ENCODE results near the gene KIAA0586. TPM values are rescaled to one million over a fixed set of nuclear protein-coding genes. Genes with fewer than 3 reads are reported as not detected.

KIAA0586 gene
- total RNA-seq, 1 experiment from 2014 or later: 23.5 TPM

DNA sequence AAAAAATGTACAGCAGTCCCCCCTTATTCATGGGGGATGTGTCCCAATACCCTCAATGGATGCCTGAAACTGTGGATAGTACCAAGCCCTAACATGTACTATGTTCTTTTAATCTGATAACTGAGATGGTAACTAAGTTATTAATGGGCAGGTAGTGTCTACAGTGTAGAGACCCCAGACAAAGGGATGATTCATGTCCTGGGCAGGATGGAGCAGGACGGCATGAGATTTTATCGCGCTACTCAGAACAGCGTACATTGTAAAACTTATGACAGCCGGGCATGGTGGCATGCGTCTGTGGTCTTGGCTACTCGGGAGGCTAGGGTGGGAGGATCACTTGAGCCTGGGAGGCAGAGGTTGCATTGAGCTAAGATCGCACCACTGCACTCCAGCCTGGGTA is 37.1 kb downstream of the KIAA0586 start (continued):
- TF ChIP-seq, protein P1, sequence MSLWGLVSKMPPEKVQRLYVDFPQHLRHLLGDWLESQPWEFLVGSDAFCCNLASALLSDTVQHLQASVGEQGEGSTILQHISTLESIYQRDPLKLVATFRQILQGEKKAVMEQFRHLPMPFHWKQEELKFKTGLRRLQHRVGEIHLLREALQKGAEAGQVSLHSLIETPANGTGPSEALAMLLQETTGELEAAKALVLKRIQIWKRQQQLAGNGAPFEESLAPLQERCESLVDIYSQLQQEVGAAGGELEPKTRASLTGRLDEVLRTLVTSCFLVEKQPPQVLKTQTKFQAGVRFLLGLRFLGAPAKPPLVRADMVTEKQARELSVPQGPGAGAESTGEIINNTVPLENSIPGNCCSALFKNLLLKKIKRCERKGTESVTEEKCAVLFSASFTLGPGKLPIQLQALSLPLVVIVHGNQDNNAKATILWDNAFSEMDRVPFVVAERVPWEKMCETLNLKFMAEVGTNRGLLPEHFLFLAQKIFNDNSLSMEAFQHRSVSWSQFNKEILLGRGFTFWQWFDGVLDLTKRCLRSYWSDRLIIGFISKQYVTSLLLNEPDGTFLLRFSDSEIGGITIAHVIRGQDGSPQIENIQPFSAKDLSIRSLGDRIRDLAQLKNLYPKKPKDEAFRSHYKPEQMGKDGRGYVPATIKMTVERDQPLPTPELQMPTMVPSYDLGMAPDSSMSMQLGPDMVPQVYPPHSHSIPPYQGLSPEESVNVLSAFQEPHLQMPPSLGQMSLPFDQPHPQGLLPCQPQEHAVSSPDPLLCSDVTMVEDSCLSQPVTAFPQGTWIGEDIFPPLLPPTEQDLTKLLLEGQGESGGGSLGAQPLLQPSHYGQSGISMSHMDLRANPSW (CRISPR knock-in tag; conservative IDR thresholded peaks at IDR 0.05; ENCODE audit: low read depth): no peak
- TF ChIP-seq, protein P2, sequence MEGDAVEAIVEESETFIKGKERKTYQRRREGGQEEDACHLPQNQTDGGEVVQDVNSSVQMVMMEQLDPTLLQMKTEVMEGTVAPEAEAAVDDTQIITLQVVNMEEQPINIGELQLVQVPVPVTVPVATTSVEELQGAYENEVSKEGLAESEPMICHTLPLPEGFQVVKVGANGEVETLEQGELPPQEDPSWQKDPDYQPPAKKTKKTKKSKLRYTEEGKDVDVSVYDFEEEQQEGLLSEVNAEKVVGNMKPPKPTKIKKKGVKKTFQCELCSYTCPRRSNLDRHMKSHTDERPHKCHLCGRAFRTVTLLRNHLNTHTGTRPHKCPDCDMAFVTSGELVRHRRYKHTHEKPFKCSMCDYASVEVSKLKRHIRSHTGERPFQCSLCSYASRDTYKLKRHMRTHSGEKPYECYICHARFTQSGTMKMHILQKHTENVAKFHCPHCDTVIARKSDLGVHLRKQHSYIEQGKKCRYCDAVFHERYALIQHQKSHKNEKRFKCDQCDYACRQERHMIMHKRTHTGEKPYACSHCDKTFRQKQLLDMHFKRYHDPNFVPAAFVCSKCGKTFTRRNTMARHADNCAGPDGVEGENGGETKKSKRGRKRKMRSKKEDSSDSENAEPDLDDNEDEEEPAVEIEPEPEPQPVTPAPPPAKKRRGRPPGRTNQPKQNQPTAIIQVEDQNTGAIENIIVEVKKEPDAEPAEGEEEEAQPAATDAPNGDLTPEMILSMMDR (IDR thresholded peaks at IDR 0.05): no peak
- no peak for TF ChIP-seq HMGA2 (CRISPR knock-in tag; IDR thresholded peaks at IDR 0.05)

DNA sequence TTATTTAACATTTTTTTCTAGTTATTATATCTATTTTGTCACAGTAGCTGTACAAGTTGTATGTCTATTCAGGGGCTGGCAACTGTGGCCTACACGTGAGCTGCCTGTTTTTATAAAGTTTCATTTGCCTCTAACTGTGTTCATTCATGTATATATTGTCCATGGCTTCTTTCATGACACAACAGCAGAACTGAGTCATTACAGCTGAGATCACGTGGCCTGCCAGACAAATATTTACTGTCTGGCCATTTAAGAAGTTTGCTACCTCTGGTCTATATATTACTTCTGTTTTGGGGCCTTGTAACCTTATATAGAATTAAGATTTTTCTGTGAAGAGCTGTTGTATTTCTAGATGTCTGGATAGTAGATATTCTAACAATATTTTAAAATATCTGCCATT is 37.9 kb downstream of the KIAA0586 start:
- DNase-seq (ENCODE audit: low spot score) (no peak), ATAC-seq (no peak)
- no peaks in the 10 kb centered on the region for H3K4me1 Mint-ChIP-seq
- no peaks in the 10 kb centered on the region for H3K9me3 Mint-ChIP-seq
- H3K4me3 Mint-ChIP-seq: no peak overlapping the region
- CTCF ChIA-PET: no interaction called here
- H3K27me3 Mint-ChIP-seq (ENCODE audit: low read depth): no peaks in the 10 kb centered on the region
- TF ChIP-seq, protein P3, sequence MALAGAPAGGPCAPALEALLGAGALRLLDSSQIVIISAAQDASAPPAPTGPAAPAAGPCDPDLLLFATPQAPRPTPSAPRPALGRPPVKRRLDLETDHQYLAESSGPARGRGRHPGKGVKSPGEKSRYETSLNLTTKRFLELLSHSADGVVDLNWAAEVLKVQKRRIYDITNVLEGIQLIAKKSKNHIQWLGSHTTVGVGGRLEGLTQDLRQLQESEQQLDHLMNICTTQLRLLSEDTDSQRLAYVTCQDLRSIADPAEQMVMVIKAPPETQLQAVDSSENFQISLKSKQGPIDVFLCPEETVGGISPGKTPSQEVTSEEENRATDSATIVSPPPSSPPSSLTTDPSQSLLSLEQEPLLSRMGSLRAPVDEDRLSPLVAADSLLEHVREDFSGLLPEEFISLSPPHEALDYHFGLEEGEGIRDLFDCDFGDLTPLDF (CRISPR knock-in tag; IDR thresholded peaks at IDR 0.05): no peak
- TF ChIP-seq ZBTB21 (CRISPR knock-in tag; IDR thresholded peaks at IDR 0.05; ENCODE audit: borderline replicate concordance): no peak
- no peak for TF ChIP-seq ATF1 (CRISPR knock-in tag; IDR thresholded peaks at IDR 0.05)
- TF ChIP-seq, protein P1 (CRISPR knock-in tag; conservative IDR thresholded peaks at IDR 0.05; ENCODE audit: low read depth): no peak
- TF ChIP-seq MYBL2 (CRISPR knock-in tag; IDR thresholded peaks at IDR 0.05): no peak
- TF ChIP-seq ESRRA (CRISPR knock-in tag; IDR thresholded peaks at IDR 0.05; ENCODE audit: borderline replicate concordance): no peak
- no peak for TF ChIP-seq ZNF121 (CRISPR knock-in tag; IDR thresholded peaks at IDR 0.05)
- no peak for TF ChIP-seq SP1 (CRISPR knock-in tag; conservative IDR thresholded peaks at IDR 0.05)
- TF ChIP-seq CREB1 (CRISPR knock-in tag; IDR thresholded peaks at IDR 0.05): no peak
- TF ChIP-seq OVOL2 (CRISPR knock-in tag; IDR thresholded peaks at IDR 0.05; ENCODE audit: borderline replicate concordance): no peak
- no peak for TF ChIP-seq ETV6 (CRISPR knock-in tag; IDR thresholded peaks at IDR 0.05)
- TF ChIP-seq HMGA2 (CRISPR knock-in tag; IDR thresholded peaks at IDR 0.05): no peak
- no peak for TF ChIP-seq FOXK1 (CRISPR knock-in tag; IDR thresholded peaks at IDR 0.05)
- TF ChIP-seq, protein P4, sequence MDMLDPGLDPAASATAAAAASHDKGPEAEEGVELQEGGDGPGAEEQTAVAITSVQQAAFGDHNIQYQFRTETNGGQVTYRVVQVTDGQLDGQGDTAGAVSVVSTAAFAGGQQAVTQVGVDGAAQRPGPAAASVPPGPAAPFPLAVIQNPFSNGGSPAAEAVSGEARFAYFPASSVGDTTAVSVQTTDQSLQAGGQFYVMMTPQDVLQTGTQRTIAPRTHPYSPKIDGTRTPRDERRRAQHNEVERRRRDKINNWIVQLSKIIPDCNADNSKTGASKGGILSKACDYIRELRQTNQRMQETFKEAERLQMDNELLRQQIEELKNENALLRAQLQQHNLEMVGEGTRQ (CRISPR knock-in tag; IDR thresholded peaks at IDR 0.05): no peak
- no peak for TF ChIP-seq TEAD1 (CRISPR knock-in tag; IDR thresholded peaks at IDR 0.05)
- no peak for TF ChIP-seq ZNF317 (CRISPR knock-in tag; IDR thresholded peaks at IDR 0.05; ENCODE audit: borderline replicate concordance, low read depth)
- TF ChIP-seq, protein P5, sequence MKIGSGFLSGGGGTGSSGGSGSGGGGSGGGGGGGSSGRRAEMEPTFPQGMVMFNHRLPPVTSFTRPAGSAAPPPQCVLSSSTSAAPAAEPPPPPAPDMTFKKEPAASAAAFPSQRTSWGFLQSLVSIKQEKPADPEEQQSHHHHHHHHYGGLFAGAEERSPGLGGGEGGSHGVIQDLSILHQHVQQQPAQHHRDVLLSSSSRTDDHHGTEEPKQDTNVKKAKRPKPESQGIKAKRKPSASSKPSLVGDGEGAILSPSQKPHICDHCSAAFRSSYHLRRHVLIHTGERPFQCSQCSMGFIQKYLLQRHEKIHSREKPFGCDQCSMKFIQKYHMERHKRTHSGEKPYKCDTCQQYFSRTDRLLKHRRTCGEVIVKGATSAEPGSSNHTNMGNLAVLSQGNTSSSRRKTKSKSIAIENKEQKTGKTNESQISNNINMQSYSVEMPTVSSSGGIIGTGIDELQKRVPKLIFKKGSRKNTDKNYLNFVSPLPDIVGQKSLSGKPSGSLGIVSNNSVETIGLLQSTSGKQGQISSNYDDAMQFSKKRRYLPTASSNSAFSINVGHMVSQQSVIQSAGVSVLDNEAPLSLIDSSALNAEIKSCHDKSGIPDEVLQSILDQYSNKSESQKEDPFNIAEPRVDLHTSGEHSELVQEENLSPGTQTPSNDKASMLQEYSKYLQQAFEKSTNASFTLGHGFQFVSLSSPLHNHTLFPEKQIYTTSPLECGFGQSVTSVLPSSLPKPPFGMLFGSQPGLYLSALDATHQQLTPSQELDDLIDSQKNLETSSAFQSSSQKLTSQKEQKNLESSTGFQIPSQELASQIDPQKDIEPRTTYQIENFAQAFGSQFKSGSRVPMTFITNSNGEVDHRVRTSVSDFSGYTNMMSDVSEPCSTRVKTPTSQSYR (CRISPR knock-in tag; IDR thresholded peaks at IDR 0.05): no peak
- TF ChIP-seq, protein P6, sequence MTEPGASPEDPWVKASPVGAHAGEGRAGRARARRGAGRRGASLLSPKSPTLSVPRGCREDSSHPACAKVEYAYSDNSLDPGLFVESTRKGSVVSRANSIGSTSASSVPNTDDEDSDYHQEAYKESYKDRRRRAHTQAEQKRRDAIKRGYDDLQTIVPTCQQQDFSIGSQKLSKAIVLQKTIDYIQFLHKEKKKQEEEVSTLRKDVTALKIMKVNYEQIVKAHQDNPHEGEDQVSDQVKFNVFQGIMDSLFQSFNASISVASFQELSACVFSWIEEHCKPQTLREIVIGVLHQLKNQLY (CRISPR knock-in tag; IDR thresholded peaks at IDR 0.05): no peak
- TF ChIP-seq GRHL2 (CRISPR knock-in tag; IDR thresholded peaks at IDR 0.05; ENCODE audit: insufficient replicate concordance, severe bottlenecking): no peak
- no peak overlapping the region for H3K27ac Mint-ChIP-seq
- POLR2A ChIA-PET: no interaction called here
- H3K36me3 Mint-ChIP-seq: peaks cover 10% of the 10 kb centered on the region
